Raji (cell line): ENCODE data around the gene UPK3BL1.
"Not testable (repeated sequence)": the region's sequence is repeated elsewhere in the genome, so short reads cannot be mapped to it uniquely, and the experiment has no call there.

Source experiments
- POLR2A ChIP-seq: IDR thresholded peaks from 2 replicates; pipeline ENCODE4 v1.6.1; 2011; ENCODE audit warnings: low read depth, low read length, control low read depth; ENCODE audit not compliant: insufficient read depth

The UPK3BL1 gene, protein sequence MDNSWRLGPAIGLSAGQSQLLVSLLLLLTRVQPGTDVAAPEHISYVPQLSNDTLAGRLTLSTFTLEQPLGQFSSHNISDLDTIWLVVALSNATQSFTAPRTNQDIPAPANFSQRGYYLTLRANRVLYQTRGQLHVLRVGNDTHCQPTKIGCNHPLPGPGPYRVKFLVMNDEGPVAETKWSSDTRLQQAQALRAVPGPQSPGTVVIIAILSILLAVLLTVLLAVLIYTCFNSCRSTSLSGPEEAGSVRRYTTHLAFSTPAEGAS

DNA sequence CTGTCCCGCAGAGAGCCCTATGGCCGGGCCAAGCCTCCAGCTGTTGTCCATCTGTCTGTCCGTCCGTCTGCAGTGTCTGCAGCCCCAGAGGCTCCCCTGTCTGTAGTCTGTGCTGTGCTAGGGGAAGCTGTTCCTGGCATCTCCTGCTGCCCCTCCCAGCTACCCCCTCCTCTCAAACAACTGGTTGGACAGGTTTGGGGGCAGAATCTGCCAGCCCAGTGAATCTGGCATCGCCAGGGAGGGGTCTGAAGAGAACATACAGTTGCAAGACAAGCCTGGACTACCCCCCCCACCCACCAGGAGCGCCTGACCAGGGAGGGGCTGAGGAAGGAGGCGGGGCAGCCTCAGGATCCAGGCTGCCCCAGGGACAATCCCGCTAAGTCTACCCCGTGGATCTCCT, at the start of gene UPK3BL1:
TSS of gene UPK3BL1 (minus strand) at position 101 of the 400 bp plus-strand sequence. CDS start at position 51, 50 bp downstream.
- TF ChIP-seq POLR2A: not testable (repeated sequence)

DNA sequence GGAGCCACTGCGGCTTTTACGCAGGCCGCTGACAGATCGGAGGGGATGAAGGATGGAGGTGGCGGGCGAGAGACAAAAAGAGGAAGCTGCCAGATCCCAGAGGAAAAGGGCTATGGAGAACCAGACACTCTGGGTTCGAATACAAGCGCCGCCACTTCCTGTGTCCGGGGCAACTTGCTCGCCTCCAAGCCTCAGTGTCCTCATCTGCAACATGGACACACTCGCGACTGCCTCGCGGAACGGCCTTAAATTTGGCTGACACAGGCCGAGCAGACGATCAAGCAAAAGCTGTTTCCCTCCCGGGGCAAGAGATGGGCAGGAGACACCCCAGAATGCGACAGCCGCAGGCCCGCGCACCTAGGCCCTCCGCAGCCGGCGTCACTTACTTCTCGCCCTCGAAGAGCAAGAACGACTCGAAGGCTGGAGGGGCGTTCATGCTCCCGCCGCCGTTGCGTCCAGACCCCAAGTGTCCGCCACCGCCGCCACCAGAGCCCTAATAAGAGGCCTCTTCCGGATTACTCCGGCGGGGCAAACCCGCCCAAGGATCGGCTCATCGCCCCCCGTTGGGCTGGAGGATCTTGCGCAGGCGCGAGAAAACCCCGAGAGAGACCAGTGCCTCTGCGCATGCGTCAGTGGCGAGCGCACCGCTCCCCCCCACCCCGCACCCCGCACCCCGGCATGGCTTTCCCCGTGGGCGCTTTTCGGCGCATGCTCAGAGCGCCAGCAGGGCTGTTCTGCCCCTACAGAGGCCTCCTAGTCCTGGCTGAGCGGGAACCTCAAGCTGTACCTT, 28.8 kb upstream of the UPK3BL1 start, which contains the start of gene POLR2J2:
TSS of gene POLR2J2 (minus strand) at position 498 of the 790 bp plus-strand sequence. CDS start at position 436, 62 bp downstream.
- TF ChIP-seq POLR2A: peak; percentile 34; the same call in 1 of the 2 replicates

DNA sequence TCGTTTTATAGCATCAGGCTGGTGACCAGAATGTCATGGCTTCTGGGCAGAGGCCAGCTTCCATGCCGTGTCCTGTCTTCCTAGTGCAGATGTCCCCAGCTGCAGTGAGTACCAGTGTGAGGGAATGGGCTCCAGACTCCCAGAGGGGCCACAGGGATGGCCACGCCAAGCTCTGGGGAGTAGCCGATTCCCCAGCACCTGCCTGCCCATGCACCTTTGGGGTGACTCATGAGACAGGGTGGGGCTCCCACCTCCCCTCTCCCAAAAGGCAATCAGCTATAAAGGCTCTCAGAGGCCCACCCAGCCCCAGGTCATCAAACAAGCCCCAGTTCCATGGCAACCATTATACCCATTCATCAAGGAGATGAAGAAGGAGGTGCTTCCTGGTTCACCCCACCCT, 7.3 kb upstream of the UPK3BL1 start, which contains the start of gene SPDYE2B:
TSS of gene SPDYE2B (plus strand) at position 396 of the 400 bp plus-strand sequence. CDS start 2,030 bp downstream, outside the sequence.
- not testable (repeated sequence) for TF ChIP-seq POLR2A

DNA sequence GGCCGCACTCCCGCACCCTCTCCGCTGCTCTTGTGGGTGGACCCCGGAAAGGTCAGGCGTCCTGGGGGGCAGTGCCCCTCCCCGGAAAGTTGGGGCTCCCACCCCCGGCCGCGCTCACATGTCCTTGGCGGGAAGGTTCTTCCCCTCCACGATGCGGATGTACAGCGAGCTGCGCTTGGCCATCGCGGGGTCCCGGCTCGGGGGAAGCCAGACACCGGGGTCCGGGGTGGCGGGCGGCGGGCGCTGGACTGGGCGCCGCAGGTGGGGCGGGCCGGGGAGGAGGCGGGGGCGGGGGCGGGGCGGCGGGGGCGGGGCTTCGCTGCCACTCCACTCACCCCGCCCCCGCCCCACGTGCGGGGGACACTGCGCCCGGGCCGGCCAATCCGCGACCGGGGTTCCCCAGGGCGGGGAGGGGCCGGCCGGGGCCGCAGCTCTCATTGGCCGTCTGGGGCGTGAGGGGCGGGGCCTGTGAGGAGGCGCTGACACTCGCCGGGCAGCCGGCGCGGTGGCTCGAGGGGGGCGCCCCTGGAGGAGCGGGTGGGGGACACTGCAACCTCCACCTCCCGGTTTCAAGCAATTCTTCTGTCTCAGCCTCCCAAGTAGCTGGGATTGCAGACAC, 26.0 kb downstream of the UPK3BL1 start, which contains the start of gene RASA4:
TSS of gene RASA4 (minus strand) at position 250 of the 619 bp plus-strand sequence. CDS start at position 183, 67 bp downstream.
- not testable (repeated sequence) for TF ChIP-seq POLR2A
